Fibroblast of peridontal ligament (primary cell): Measurements from ENCODE around the gene SLC16A4.
"Not testable (repeated sequence)": the region's sequence is repeated elsewhere in the genome, so short reads cannot be mapped to it uniquely, and the experiment has no call there.

ENCODE experiments used
- DNase-seq: peaks from one replicate; pipeline ENCODE4 v3.0.0-alpha.2; 2010; ENCODE audit errors: extremely low read depth

SLC16A4 gene

DNA sequence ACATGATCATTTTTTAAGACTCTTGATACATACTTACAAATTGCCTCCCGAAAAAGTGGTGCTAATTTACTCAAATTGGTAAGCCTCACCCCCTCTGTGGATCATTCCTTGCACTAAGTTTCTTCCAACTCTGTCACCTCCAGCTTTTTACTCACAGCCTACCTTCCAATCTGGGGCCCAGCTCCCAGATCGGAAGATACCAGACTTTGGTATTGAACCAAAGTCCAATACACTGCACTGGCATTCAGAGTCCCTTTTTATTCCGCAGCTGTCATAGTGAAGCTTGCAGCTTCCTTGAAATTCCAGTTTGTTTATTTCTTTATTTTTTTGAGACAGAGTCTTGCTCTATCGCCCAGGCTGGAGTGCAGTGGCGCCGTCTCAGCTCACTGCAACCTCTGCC, 18.5 kb upstream of the SLC16A4 start:
- DNase-seq = no peak

DNA sequence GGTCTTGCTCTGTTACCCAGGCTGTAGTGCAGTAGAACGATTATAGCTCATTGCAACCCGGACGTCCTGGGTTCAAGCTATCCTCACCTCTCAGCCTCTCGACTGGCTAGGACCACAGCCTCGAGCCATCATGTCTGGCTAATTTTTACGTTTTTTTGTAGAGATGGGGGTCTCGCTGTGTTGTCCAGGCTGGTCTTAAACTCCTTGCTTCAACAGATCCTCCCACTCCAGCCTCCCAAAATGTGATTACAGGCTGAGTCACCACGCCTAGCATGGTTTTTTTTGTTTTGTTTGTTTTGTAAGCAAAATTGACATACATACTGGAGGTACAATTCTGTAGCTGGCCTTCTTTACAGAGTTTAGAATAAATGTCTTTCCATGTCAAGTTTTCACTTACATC, 17.7 kb upstream of the SLC16A4 start:
- no peak for DNase-seq

DNA sequence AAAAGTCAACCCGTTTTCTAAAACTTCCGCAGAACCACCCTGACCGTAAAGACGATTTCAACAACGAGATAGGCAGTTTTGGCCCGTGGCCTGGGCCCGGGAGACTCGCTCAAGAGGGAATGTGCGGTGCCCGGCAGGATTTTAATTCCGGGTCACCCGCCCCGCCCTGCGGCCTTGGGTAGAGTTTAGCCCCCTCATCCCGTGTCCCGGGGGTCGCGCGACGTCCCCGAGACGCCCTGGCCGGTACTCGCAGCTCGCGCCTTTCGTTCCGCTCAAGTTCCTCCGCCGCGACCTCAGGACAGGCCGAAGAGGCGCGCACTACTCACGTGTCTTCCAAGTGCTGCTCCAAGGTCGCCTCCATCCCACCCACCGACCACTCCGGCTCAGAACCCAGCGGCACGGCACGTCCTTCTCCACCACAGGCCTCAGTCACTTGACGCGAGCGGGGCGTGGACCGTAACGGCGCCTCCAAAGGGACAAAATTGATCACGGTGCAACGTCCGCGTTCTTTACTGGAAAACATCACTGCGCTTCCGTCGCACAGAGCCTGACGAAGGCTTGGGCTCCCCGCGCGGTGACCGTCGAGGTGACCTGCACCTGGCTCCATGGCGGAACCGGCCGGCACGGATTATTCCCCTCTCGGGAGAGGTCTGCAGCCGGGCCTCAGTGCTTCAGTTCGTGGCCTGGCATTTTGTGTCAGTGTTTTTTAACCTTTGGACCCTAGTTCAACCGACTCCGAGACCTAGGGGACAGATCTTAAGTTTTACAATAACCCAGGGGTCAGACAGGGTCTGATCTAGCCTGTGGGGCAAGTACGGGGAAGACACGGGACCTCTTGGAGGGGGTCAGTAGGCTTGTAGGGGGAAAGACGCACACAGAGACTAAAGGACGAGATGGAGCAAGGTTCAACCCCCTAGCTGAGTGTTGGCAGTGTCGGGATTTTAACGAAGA, 16.7 kb upstream of the SLC16A4 start, which contains the start of gene LAMTOR5:
Gene LAMTOR5, minus strand, starts transcription at position 435 of the 951 bp plus-strand sequence. Its CDS starts 74 bp downstream, at position 361.
- DNase-seq = peak; percentile 92

DNA sequence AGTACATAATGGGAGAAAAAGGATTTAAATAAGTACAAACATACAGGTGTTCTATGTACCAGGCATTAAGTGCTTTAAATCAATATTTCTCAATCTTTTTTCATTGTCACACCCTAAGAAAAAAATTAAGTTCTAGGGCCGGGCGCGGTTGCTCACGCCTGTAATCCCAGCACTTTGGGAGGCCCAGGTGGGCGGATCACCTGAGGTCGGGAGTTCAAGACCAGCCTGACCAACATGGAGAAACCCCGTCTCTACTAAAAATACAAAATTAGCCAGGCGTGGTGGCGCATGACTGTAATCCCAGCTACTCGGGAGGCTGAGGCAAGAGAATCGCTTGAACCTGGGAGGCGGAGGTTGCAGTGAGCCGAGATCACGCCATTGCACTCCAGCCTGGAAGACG, 15.6 kb upstream of the SLC16A4 start:
- not testable (repeated sequence) for DNase-seq

DNA sequence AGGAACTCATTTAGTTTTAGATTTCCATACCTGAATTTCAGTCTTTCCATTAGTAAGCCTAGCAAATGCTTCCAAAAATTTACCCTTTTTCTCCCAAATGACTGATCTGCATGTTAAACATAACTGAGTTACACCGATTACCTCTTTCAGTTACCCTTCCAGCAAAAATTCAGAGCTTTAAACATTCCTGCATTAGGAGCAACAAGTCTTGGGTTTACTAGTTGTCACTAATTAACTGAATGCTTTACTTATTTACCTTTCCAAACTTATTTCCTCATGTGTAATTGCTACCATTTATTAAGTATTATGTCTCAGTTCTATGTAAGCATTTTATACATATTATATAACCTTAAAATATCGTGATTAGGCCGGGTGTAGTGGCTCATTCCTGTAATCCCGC, 13.6 kb upstream of the SLC16A4 start:
- DNase-seq = no peak

DNA sequence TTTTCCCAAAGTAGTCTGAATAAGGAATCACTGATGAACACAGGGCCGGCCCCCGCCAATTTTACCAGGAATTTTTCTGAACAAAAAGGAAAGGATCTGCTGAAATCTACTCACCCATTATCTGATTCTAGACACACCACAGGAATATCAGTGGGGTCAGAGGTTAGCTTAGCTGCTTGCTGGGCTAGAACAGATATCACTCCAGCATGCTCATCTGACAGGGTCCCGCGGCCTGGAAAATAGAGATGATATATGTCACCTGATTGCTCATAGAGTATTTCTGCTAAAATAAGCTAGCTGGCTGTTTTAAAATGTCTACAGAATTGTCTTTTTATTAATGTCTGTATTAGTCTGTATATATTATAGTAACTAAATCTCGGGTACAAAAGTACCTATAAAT, 13.0 kb upstream of the SLC16A4 start:
- DNase-seq = no peak

DNA sequence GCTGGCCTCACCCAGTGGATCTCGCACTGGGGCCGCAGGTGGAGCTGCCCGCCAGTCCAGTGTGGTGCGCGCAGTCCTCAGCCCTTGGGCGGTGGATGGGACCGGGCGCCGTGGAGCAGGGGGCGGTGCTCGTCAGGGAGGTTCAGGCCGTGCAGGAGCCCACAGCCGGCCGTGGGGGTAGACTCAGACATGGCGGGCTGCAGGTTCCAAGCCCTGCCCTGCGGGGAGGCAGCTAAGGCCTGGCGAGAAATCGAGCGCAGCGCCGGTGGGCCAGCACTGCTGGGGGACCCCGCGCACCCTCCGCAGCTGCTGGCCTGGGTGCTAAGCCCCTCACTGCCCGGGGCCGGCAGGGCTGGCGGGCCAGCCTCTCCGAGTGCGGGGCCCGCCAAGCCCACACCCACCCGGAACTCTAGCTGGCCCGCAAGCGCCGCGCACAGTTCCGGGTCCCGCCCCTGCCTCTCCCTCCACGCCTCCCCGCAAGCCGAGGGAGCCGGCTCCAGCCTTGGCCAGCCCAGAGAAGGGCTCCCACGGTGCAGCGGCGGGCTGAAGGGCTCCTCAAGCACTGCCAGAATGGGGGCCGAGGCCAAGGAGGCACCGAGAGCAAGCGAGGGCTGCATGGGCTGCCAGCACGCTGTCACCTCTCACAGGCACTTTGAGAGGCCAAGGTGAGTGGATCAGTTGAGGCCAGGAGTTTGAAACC, 5.6 kb upstream of the SLC16A4 start:
- not testable (repeated sequence) for DNase-seq

DNA sequence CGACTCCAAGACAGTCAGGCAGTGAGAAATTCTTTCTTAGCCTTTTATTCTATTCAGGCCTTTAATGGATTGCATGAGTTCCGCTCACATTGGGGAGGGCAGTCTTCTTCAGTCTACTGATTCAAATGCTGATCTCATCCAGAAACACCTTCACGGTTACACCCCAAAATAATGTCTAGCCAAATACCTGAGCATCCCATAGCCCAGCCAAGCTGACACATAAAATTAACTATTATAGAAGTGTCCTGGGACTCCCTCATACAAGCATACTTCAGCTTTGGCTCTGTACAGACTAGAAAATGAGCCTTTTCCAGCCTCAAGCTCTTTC, 3.6 kb upstream of the SLC16A4 start:
- no peak for DNase-seq

DNA sequence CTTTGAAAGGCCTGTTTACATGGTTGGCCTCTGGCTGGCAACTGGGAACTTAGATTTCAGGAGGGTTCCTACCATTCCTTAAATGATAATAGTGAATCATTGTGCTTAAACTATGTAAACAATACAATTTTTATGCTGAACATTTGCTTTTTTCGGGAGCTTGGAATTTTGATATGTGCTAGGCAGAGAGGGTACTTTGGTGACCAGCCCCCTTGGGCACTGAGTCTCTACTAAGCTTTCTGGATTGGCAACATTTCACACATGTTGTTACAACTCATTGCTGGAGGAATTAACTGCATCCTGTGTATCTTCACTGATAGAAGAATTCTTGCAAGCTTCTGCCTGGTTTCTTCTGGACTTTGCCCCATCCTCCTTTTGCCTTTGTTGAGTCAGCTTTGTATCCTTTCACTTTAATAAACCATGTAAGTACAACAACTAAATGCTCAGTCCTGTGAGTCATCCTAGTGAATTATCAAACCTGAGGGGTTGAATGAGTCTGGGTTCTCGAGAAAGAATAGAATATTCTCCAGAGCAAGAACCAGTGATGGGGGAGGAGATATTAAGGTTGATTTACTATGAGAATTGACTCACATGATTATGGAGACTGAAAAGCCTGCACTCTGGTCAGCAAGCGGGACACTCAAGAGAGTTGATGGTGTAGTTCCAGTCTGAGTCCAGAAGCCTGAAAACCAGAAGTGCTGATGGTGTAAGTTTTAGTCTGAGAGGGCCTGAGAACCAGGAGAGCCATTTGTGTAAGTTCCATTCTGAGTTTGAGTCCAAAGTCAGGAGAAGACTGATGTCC, 3.1 kb upstream of the SLC16A4 start:
- DNase-seq = peak; percentile 84

DNA sequence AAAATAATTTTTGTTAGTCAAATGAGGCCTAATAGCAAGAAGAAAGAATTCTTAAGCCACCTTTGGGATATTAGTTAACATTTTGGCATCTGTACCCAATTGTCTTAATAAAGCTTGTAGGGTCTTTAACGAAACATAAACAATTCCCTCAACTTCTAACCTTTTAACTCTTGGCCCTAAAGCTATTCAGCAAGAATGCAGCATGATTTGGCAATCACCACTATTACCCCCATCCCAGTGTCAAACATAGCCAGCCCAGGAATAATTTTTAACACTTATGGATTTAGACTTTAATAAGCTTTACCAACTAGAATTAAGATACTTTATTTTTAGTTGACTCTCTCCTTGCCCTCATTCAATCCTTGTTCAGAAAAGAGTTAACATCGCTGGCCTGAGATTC, 2.5 kb upstream of the SLC16A4 start:
- no peak for DNase-seq

DNA sequence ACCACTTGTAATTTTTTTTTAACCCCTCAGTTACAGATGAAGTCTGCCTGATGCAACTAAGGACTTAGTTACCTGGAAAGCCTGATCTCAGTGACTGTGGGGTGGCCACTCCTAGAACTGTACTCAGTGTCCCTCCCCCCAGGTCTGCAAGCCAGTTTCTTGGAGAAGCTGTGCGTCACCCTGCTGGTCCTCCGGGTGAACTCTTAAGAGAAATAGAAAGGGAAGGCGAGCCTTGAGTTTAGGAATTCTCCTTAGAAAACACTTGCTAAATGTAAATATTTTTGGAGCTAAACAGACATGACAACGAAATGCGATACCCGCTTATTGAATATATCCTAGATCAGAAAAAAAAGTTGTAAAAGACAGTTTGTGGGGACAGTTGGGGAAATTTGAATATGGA, 730 bp downstream of the SLC16A4 start:
- peak; percentile 90 for DNase-seq

DNA sequence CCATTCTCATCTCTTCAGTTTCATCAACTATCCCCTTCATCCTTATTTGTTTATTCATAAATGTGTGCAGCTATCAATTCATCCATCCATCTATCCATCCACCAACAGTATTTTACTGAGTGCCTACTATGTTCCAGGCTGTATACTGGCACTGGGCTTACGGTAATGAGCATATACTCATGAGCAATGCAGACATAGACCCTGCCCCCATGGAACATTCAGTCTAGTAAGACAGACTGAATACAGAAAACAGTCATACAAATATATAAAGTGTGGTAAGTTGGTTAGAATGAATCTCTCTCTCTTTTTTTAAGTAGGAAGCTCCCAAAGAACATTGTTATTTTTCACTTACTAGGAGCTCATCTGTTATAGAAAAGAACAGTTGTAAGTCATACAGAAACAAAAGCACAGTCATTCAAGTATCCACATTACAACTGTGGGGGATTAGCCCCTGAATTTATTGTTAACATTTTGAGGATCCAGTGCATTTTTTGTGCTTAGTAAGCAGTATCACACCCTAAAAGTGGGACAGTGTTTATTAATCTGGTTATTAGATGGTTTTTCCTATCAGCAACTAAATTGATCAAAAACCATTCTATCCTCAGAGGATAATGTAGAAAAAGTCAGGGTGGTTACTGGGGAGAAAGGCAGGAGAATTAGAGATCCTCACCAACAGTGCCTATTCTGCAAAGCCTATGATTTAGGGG, 3.6 kb downstream of the SLC16A4 start:
- DNase-seq = no peak

DNA sequence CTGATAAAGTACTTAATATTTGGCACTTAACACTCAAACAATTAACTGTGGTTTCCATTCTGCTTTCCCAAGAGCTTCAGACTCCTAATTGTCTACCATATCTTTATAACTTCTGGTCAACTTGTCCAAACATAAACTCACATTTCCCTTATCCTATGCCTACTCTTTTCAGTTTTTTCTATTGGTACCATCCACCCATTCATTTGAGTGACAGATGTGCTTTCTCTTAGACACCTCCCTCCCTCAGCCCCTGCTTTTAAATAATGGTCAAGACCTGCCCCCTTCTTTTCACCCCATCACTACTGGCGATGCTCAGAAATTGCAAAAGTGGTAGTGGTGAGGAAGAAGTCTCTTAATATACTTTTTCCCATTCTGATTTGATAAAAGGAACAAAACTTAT, 5.5 kb downstream of the SLC16A4 start:
- DNase-seq = no peak

DNA sequence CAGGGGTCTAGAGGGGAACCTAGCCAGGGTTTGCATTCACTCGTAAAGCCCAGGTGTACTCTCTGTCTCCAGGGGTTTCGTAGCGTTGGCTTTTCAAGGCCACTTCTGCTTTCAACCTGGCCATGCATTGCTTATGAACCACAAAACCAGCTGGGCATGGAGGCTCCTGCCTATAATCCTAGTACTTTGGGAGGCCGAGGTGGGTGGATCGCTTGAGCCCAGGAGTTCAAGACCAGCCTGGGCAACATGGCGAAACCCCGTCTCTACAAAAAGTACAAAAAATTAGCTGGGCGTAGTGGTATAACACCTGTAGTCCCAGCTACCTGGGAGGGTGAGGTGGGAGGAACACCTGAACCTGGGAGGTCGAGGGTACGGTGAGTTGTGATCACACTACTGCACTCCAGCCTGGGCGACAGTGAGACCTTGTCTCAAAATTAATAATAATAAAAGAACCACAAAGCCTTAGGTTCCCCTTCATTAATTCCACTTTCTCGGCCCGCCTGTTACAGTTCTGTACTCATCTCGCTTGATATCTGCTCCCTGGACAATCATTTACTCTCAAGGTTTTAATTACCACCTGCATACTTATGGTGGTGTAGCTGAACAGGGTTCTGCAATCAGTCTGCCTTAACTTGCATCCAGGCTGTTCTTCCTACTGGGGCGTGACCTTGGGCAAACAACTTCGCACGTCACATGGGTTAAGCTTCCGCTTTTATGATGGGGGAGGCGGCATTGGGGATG, 6.1 kb downstream of the SLC16A4 start:
- no peak for DNase-seq

DNA sequence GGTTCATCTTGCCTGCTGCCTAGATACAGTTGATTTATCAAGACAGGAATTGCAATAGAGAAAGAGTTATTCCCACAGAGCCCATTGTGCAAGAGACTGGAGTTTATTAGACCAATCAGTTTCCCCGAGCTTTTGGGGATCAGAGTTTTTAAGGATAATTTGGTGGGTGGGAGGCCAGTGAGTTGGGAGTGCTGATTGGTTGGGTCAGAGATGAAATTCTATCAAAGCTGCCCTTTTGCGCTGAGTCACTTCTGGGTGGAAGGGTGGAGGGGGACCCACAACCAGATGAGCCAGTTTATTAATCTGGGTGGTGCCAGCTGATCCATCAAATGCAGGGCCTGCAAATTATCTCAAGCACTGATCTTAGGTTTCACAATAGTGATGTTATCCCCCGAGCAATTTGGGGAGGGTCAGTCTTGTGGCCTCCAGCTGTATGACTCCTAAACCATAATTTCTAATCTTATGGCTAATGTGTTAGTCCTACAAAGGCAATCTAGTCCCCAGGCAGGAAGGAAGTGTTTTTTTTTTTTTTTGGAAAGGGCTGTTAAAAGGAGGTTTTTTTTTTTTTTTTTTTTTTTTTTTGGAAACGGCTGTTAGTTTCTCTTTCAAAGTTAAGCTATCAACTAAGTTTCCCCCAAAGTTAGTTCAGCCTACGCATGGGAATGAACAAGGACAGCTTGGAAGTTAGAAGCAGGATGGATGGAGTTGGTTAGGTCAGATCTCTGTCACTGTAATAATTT, 7.4 kb downstream of the SLC16A4 start:
- DNase-seq = peak; percentile 65

DNA sequence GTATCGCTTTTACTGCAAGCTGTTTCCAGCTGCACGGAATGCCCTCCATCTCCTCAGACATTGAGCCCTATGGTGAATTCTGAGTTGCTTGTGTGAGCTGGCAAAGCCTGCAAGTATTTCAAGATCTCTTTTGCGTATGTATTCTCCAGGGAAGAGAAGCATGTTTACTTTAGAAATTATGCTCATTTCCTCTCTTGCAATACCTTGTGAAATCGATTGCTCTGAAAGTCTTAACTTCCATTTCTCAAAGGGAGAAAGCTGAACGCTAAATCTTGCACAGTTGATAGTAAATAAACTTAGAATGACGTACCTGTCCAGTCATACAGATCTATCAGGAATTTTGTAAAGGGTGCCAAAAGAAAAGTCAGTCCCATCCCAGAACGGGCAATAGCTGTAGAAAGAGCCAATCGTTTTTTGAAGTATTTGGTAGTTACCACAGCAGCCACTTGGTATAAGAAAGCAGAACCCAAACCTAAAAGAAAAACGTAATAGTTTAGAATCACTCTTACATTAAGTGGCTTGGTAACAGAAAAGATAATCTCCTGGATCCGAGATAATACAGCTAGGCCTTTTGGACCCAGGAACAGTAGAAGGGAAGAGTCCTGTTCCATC, 10.0 kb downstream of the SLC16A4 start:
- DNase-seq = peak; percentile 100

DNA sequence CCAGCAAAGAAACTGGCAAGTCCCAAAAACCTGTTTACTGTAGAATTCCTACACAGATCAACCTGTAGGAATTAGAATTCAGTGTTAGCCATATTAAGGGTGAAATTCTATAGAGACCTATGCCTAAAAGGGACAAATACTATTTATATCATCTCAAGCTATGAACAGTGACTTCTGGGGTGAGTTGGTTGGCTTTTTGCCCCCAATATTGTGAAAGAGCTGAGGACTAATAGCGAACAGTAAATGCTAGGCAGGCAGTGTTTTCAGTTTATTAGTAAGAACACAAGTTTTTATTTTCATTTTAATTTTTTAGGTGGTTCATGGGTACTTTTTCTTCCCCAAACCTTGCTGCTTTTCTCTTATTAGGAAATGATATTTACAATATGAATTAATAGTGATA, 15.3 kb downstream of the SLC16A4 start:
- DNase-seq = no peak

DNA sequence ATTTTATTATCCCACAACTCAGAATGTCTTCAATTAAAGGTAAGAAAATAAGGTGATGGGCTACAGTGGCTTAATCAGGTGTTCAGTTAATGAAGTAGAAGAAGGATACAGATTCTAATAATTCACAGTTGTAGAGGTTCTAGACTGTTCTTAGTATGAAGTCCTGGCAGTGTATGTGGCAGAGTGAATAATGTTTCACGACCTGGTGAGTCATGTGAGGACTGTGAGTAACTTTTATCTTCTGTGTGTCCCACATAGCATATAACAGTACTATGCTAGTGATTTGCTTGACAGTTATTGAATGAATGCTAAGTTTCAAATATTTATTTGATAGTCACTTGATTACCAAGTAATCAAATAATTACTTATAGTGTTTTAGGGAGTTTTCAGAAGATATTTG, 20.0 kb downstream of the SLC16A4 start:
- peak; percentile 69 for DNase-seq

DNA sequence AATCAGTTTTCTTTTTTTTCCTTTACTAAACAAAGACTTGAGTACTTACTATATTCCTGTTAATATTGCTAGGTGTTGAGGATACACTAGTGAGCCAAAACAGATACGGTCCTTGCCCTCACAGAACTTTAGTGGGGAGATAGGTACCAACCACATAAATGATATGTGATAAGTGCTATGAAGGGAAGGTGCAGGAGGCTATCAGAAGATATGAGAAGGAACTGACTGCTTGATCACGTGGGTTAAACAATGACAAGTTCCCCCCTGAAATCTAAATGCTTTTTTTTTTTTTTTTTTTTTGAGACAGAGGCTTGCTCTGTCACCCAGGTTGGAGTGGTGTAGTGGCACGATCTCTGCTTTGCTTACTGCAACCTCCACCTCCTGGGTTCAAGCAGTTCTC, 26.6 kb downstream of the SLC16A4 start:
- DNase-seq = no peak

DNA sequence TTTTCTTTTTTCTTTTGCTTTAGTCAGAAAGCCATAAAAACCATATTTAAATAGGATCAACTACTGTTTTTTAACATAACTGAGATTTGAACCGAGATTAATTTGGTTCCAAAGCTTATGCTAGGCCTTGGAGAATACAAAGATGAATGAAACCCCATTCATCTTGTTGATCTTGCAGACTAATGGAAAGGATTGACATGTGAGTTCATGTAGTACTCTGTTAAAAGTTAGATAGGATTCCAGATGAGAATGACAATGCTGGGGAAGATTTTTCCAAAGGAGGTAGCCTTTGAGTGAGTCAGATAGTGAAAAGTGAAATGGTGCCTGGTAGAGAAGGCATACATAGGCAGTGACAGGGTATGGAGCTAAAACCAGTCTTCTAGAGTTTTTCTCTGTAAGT, 29.0 kb downstream of the SLC16A4 start:
- DNase-seq = no peak
